Measurements from ENCODE around the gene NFE2L3.
"Not testable (repeated sequence)": the region's sequence is repeated elsewhere in the genome, so short reads cannot be mapped to it uniquely, and the experiment has no call there.

Gene NFE2L3

DNA sequence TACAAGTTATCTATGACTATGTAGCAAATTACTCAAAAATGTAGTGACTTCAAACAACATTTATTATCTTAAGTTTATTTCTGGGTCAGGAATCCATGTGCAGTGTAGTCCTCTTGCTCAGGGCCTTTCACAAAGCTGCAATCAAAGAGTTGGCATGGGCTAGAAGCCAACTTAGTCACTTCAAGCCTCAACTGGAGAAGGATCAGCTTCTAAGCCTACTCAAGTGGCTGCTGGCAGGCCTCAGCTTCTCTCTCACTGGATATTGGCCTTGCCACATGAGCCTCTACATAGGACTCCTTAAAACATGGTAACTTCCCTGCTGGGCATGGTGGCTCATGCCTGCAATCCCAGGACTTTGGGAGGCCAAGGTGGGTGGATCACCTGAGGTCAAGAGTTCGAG lies 5.0 kb upstream of the NFE2L3 start:
- DNase-seq (ENCODE audit: low spot score), result no peak

DNA sequence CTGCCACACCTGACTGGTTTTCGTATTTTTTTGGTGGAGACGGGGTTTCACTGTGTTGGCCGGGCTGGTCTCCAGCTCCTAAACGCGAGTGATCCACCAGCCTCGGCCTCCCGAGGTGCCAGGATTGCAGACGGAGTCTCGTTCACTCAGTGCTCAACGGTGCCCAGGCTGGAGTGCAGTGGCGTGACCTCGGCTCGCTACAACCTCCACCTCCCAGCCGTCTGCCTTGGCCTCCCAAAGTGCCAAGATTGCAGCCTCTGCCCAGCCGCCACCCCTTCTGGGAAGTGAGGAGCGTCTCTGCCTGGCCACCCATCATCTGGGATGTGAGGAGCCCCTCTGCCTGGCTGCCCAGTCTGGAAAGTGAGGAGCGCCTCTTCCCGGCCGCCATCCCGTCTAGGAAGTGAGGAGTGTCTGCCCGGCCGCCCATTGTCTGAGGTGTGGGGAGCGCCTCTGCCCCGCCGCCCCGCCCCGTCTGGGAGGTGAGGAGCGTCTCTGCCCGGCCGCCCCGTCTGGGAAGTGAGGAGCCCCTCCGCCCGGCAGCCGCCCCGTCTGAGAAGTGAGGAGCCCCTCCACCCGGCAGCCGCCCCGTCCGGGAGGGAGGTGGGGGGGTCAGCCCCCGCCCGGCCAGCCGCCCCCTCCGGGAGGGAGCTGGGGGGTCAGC lies 4.2 kb upstream of the NFE2L3 start:
- DNase-seq (ENCODE audit: low spot score), result not testable (repeated sequence)

DNA sequence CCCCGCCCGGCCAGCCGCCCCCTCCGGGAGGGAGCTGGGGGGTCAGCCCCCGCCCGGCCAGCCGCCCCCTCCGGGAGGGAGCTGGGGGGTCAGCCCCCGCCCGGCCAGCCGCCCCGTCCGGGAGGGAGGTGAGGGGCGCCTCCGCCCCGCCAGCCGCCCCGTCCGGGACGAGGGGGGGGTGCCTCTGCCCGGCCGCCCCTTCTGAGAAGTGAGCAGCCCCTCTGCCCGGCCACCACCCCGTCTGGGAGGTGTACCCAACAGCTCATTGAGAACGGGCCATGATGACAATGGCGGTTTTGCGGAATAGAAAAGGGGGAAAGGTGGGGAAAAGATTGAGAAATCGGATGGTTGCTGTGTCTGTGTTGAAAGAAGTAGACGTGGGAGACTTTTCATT lies 3.7 kb upstream of the NFE2L3 start:
- DNase-seq (ENCODE audit: low spot score), result not testable (repeated sequence)

DNA sequence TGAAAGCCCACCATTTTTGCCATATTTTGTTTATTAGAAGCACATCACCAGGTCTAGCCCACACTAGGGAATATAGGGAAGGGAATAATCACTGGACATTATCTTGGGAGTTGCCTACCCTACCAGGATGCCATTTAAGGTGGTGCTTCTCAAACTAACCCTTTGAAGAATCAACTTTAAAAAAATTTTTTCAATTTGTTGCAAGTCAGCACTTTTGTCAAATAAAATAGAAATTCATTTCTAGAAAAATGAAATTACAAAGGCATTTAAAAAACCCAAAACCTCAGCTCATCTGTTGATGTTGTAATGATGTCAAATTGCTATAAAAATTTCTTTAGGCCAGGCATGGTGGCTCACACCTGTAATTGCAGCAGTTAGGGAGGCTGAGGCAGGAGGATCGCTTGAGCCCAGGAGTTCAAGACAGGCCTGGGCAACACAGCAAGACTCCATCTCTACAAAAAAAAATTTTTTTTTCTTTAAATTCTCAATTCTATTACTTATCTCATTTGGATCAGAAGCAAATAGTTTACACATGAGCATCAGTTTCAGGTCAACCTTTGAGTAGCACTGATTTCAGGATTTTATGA lies 2.5 kb upstream of the NFE2L3 start:
- no peak for DNase-seq (ENCODE audit: low spot score)

DNA sequence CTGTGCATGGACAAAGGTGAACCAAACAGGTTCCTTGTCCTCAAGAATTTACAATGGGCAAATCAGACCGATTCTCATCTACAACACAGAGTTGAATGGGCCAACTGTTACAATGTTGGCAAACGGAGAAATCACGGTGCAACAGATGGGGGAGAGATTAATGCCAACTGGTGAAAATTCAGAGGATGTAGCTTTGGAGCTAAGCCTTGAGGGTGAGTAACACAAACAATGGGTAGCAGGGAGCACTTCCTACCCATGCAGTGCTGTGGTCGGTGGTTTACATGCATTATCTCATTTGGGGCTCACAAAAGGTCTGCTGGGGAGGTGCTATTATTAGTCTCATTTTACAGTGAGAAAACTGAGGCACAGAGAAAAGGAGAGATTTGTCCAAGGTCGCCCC lies 902 bp upstream of the NFE2L3 start:
- DNase-seq (ENCODE audit: low spot score), result no peak

DNA sequence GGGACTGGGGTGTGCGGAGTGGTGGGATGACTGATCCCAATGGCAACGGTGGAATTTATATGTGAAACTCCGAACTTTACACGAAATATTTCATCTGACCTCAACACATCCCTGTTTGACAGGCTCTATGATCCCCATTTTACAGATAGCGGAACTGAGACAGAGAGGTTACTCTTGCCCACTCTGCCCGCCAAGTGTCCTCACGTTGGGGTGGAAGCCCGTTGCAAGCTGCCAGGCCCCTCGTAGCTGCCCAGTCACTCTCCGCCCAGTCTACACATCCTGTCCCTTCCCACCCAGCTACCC lies 397 bp upstream of the NFE2L3 start:
- DNase-seq (ENCODE audit: low spot score), result no peak

DNA sequence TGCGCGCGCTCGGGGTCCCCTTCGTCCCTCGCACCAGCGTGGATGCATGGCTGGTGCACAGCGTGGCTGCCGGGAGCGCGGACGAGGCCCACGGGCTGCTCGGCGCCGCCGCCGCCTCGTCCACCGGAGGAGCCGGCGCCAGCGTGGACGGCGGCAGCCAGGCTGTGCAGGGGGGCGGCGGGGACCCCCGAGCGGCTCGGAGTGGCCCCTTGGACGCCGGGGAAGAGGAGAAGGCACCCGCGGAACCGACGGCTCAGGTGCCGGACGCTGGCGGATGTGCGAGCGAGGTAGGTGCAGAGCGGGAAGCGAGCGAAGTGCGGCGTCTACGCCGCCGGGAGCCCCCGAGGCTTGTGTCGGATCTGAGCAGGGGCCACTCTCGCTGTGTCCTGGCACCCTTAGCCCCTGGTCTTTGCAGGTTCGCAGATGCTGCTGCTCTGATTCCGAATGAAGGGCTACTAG lies 813 bp downstream of the NFE2L3 start:
- not testable (repeated sequence) for DNase-seq (ENCODE audit: low spot score)

DNA sequence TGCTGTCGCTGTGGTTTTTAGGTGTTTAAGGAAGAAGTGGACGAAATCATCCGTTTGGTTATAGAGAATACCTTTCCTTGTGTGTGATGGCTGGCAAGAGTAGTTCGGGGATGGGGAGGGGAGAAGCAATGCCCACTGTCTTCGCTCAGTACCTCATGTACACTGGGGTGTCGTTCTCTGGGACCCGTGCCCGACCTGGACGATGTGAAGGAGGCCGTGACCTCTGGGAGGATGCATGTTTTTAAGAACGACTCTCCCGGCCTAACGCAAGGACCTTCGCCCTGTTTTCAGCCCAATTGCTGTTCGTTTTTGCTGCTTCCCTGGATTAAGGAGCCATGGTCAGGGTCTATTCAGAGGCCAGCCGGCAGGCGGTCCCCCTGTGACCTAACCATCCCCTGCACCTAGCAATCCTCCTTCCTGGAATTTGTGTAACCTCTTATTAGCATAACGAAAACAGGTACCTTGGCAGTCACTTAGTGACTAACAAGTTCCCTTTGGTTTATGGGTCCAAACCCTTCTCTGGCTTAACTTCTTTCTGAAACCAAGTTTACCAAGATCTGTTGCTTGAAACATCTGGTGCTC lies 1.3 kb downstream of the NFE2L3 start:
- no peak for DNase-seq (ENCODE audit: low spot score)

DNA sequence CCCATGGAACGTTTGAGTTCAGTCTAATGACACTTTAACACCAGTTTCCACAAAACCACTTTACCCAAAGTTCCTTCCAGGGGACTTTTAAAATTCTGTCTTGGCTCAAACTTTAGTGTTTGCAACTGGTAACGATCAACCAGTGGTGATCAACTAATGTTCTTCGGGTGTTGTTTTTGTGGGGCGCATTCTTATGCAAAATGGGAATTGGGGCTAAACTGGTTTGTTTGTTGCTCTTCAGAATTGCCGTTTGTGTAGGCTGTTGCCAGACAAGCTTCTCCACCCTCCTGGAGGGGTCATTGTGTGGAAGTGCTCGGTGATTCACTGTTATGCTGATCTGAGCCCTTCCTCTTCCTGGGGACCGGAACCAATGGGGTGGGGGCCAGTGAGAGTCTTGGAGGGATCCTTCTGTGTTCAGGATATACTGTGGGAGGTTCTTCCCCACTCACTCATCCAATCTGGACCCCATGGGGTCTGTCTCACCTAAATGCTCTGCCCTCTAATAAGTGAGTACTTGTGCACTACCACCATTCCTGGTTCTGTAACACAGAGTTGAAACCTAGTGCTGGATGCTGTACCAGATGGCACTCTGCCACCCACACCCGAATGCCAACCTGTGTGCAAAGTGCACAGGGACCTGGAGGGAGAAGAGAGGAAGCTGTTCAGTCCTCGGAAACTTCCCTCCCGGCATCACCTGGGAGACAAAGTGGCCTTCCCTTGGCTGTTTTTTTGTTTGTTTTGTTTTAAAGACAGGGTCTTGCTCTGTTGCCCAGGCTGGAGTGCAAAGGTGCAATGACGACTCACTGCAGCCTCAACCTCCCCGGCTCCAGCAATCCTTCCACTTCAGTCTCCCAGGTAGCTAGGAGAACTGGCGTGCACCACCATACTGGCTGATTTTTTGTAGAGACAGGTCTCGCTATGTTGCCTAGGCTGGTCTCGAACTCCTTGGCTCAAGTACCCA lies 2.1 kb downstream of the NFE2L3 start:
- DNase-seq (ENCODE audit: low spot score), result no peak

DNA sequence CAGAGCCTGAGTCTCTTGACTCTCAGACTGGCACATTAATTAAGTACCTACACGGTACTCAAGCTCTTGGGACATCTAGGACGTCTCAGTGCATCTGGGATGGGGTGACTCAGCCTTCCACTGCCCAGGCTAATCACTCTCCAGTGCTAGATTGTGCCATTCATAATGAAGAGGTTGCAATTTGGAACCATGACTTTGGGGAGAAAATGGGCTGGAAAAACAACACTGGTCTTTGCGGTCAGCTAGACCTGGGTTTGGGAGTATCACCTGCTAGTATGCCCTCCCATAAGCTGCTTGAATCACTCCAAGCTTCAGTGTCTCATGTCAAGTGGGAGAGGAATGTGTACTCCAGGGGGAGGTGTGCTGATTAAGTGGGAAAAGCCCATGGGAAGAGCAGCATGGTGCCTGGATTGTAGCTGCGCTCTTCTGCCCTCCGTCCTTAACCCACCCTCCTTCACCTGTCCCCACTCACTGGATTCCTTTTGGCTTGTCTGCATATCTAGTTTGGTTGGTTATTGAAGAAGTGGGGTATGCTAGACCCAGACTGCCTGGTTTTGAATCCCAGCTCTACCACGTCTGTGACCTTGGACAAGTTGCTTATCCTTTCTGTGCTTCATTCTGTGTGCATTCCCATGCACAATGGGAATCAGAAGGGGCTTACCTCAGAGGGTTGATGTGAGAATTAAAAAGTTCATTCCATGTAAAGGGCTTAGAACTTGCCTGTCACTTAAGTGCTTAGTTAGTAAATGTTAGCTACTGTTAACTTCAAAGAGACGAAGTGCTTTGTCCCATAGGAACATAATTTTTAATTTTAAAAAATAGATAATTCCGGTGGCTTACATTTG lies 3.8 kb downstream of the NFE2L3 start:
- no peak for DNase-seq (ENCODE audit: low spot score)

DNA sequence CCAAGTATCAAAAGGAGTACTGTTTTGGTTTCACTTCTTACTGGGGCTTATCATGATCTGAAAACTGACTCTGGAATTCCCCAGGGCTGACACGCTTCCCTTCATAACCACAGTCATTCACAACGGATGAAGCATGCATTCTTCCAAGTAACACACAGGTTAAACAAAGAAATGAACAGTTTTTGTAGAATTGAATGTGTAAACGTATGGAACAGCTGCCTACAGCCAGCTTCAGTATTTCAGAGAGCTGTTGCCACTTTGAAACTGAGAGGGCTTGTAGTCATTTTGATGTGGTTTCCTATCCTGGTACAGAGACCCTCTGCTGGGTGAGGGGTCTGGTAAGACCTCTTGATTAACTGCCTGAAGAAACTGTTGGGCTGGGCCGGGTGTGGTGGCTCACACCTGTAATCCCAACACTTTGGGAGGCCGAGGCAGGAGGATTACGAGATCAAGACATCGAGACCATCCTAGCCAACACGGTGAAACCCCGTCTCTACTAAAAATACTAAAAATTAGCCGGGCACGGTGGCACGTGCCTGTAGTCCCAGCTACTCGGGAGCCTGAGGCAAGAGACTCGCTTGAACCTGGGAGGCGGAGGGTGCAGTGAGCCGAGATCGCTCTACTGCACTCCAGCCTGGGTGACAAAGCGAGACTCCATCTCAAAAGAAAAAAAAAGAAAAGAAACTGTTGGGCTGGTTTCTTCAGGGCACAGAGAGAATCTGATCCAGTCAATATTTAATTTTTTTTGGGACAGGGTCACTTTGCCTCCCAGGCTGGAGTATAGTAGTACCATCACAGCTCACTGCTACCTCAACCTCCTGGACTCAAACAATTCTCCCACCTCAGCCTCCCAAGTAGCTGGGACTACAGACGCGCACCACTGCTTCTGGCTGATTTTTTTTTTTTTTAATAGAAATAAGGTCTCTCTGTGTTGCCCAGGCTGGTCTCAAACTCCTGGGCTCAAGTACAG lies 4.7 kb downstream of the NFE2L3 start:
- no peak for DNase-seq (ENCODE audit: low spot score)

DNA sequence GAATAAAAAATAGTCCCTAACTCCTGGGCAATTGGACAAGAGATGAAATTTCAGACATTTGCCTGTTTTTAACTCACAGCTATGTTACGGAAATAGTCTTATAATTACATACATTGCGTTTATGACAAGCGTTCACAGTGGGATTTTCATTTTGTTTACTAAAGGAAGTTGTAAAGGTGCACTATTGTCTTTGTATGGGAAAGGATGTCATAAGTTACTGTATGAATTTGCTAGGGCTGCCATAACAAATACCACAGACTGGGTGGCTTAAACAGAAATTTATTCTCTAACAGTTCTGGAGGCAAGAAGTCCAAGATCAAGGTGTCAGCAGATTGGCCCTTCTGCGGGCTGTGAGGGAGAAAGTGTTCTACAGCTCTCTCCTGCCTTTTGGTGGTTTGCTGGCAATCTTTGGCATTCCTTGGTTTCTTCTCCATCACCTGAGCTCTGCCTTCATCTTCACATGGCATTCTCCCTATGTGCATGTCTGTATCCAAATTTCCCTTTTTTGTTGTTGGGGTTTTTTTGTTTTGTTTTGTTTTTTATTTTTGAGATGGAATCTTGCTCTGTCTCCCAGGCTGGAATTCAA lies 5.6 kb downstream of the NFE2L3 start:
- no peak for DNase-seq (ENCODE audit: low spot score)

DNA sequence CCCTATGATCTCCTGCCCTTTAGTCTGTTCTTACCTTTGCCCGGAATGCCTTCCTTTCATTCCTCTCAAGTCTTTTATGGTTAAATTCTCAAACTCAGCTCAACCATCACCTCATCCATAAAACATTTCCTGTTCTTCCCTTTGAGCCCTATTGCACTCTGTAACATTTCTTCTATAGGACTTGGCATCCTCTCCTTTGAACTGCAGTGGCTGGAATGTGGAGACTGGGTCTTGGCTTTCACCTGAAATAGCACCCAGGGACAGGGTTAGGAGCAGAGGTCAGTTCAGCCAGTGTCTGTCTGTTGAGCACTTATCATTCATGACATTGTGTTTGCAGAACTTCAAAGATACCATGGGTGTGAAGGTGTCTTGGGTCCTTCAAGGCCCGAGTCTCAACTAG lies 7.2 kb downstream of the NFE2L3 start:
- no peak for DNase-seq (ENCODE audit: low spot score)

DNA sequence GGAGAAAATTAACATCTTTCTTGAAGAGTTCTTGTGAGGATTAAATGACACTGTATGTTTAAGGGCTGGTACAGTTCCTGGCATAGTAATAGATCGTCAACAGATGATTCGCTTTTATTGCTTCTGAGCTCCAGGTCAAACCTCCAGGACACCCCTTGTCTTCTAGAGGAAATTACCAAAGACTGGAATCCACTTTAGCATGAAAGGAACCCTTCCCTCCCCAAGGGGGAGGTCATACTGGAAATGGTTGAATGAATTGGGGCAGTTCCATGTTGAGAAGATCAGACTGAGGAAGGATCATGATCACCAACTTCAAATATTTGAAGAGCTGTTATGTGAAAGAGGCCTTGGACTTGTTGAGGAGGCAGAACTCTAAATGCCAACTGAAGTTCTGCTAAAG lies 8.9 kb downstream of the NFE2L3 start:
- DNase-seq (ENCODE audit: low spot score), result no peak

DNA sequence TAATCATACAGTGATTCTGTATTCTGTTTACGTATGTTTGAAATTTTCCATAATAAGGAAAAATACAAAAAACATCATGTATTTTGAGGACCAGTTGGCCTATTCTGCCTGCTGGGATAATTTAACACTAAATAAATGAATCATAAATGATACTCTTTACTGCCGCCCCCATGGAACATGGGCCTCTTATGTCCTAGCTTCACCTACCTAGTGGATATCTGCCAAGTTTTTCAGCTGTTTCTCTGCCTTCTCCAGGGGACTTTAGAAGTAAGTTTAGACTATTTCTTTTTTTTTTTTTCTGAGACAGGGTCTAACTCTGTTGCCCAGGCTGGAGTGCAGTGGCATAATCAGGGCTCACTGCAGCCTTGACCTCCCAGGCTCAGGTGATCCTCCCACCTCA lies 10.4 kb downstream of the NFE2L3 start:
- DNase-seq (ENCODE audit: low spot score), result no peak

DNA sequence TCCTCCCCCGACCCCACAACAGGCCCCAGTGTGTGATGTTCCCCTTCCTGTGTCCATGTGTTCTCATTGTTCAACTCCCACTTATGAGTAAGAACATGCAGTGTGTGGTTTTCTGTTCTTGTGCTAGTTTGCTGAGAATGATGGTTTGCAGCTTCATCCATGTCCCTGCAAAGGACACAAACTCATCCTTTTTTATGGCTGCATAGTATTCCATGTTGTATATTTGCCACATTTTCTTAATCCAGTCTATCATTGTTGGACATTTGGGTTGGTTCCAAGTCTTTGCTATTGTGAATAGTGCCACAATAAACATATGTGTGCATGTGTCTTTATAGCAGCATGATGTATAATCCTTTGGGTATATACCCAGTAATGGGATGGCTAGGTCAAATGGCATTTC lies 11.8 kb downstream of the NFE2L3 start:
- DNase-seq (ENCODE audit: low spot score), result not testable (repeated sequence)

DNA sequence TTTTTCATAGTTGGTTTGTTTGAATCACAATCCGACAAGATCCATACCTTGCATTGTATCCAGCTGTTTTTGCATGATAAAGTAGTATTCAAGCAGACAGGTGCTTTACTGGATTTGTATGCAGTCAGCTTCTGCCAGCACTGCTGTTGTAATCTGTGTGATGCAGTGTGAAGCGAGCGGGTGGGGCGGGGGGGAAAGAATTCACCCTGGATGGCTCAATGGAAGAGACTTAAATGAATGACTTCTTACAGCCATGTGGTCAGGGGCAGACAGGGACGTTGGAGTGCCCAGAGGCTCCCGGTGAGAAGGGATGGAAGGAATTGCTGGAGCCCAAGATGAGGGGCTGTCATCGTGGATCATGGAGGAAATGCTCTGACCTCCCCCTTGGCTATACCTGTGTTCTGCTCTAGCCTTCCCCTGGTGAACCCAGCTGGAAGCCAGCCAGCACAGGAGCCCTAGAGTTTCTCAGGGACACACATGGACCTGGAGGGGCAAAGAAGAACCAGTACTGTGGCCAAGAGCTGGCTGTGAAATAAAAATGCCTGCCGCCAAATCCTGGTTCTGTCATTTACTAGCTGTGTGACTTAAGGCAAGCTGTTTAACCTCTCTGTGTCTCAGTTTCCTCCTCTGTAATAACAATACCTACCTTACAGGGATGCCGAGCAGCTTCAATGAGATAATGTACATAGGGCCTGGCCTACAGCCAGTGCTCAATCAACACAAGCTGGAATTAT lies 14.1 kb downstream of the NFE2L3 start:
- DNase-seq (ENCODE audit: low spot score), result no peak

DNA sequence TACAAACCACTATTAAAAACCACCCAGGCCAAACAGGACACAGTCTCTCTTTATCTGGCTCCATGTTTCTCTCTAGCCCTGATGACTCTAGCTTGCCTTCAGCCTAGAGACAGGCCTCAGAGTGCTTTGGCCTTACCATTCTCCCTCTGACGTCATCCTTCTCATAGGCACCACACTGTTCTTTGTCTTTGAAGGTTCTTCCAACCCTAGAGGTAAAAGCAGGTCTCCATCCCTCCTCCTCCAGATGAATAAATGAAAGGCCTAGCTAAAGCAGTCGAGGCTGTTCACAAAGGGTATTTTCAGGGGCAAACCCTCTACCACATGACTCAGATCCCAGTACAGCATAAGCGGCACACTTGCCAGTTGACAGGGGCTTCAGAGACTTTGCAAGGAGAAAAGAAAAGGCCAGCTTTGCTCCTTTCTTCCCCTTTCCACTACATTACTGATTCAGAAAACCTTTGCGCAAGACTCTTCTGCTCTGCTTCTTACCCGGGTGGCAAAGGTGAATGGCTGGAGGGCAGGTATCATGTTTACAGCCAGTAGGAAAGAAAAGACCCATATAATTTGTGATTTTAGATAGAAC lies 14.8 kb downstream of the NFE2L3 start:
- DNase-seq (ENCODE audit: low spot score), result no peak

DNA sequence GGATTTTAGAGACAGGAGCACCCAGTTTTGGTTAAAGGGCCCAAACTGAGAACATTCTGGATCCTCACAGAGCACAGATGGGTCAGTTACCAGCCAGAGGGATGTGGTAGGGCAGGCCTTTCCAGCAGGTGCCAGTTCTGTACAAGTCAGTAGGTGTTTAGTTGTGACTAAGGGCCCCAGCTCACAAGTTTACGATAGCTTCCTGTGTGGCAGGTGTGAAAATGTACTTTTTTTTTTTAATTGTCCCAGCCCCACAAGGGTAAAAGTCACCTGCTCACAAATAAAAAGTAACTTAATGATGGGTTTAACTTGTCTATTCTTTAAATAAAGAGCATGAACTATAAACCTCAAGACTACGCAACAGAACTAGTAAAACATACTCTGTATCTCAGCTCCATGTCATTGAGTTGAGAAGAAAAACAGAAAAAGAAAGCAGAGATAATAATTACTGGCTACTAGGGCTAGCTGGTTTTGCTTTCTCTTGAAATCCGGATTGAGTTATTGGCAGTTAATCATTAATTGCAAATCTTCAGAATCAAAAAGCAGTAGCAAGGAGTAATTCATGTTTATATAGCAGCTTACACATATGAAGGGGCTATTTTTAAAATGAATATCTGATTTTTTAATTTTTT lies 15.4 kb downstream of the NFE2L3 start:
- no peak for DNase-seq (ENCODE audit: low spot score)
